Natural killer cell (primary cell): ENCODE measurements around the gene PACRG. TPM values are rescaled to one million over a fixed set of nuclear protein-coding genes. Genes with fewer than 3 reads are reported as not detected.

Experiments used
- ATAC-seq, 3 donors: fragments of 150-1000 bp in 2 of 3; fragments of 200-7000 bp in 1 of 3; cut with Tn5 transposase; 1 replicate in 1 of 3; 2 replicates in 2 of 3; pipeline ENCODE4 v1.10.0; 2021; ENCODE audit warnings: mild to moderate bottlenecking in 2 of 3, moderate library complexity in 2 of 3
- DNase-seq, 2 donors: peaks; one replicate each; pipeline versions ENCODE4 v3.0.0 to v3.0.0-alpha.2; 2013 to 2021; ENCODE audit warnings: mixed read lengths in 1 of 2
- H3K27ac ChIP-seq: one replicate; pipeline ENCODE4 v1.5.1; 2013; ENCODE audit warnings: mild to moderate bottlenecking, low read length
- H3K27me3 ChIP-seq: one replicate; pipeline ENCODE4 v1.6.1; 2013; ENCODE audit warnings: low read length; ENCODE audit not compliant: control insufficient read depth, insufficient read depth
- H3K36me3 ChIP-seq: one replicate; pipeline ENCODE4 v1.6.1; 2013; ENCODE audit warnings: low read length; ENCODE audit not compliant: control insufficient read depth, insufficient read depth
- H3K4me1 ChIP-seq: one replicate; pipeline ENCODE4 v1.6.1; 2013; ENCODE audit warnings: low read length; ENCODE audit not compliant: control insufficient read depth, insufficient read depth
- H3K4me3 ChIP-seq: one replicate; pipeline ENCODE4 v1.5.1; 2013; ENCODE audit warnings: low read length
- H3K9me3 ChIP-seq: one replicate; pipeline ENCODE4 v1.6.1; 2013; ENCODE audit warnings: low read length; ENCODE audit not compliant: control insufficient read depth, insufficient read depth
- H3K27ac Mint-ChIP-seq, 2 donors: one replicate each; pipeline ENCODE4 v1.8.0; 2022; ENCODE audit warnings: mild to moderate bottlenecking in 2 of 2, mixed read lengths in 2 of 2, moderate library complexity in 1 of 2
- H3K27me3 Mint-ChIP-seq, 2 donors: one replicate each; pipeline ENCODE4 v1.8.0; 2022; ENCODE audit warnings: low read depth in 2 of 2, mixed read lengths in 2 of 2
- H3K36me3 Mint-ChIP-seq: one replicate; pipeline ENCODE4 v1.8.0; 2022; ENCODE audit warnings: mixed read lengths
- H3K4me1 Mint-ChIP-seq, 2 donors: one replicate each; pipeline ENCODE4 v1.8.0; 2022; ENCODE audit warnings: mixed read lengths in 2 of 2
- H3K4me3 Mint-ChIP-seq: one replicate; pipeline ENCODE4 v1.8.0; 2022; ENCODE audit warnings: mild to moderate bottlenecking, moderate library complexity, mixed read lengths
- H3K9me3 Mint-ChIP-seq, 2 donors: one replicate each; pipeline ENCODE4 v1.8.0; 2022; ENCODE audit warnings: mixed read lengths in 2 of 2
- WGBS: methylation state at CpG from one replicate; pipeline ENCODE4 v1.1.7; 2013; ENCODE audit warnings: missing lambda C conversion rate; ENCODE audit not compliant: insufficient coverage; 5-methylcytosine and 5-hydroxymethylcytosine counted together
- intact Hi-C: fragments of 100-400 bp; cut with micrococcal nuclease; formaldehyde crosslinking; loops from one replicate; pipeline ENCODE4 v1.14.2; 2022
- total RNA-seq, 4 donors: library from RNA; stranded (reverse); fragments of 120-200 nt in 1 of 4; gene quantifications; one replicate each; pipeline versions ENCODE4 v1.2.3 to v1.2.4, GENCODE V29; 2013 to 2022
- TF ChIP-seq, protein P1 (sequence below): fragments of 200-600 bp; IDR thresholded peaks from one replicate; pipeline ENCODE4 v1.8.0; 2022; ENCODE audit warnings: antibody characterized with exemption

PACRG gene
- total RNA-seq, 3 donors from 2014 or later (not counting 1 experiment from before 2014, with no cell fraction given) = 0.52 TPM; not detected in 2

DNA sequence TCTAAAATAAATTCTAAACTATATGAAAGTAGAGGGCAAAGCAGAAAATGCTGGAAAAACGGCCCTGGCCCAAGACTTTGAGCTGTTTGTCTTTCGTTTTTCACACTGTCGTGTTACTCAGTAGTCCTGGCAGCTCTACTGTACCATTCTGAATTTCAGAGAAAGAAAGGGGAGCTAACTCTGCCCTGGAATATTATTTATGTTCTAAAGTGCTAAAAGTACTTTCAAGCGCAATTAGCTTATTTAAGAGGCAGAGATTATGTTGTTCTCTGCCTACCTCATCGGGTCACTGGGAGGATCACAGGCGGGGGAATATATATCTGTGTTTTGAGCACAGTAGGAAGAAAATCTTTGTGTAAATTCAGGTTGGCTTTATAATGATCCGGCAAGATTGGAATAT is 534.3 kb downstream of the PACRG start:
- Mint-ChIP-seq H3K4me1 (peaks cover 11% of the 10 kb centered on the region in 2 donors), H3K9me3 (no peaks in the 10 kb centered on the region), H3K4me3 (no peak overlapping the region), H3K27ac (no peak overlapping the region), H3K36me3 (no peaks in the 10 kb centered on the region), H3K27me3 (peaks cover 10 to 28% of the 10 kb centered on the region in 2 donors)
- 83% methylated on average over 7 of the region's 7 CpGs for WGBS
- Histone ChIP-seq H3K9me3 (no peaks in the 10 kb centered on the region), H3K4me1 (peaks cover 9% of the 10 kb centered on the region), H3K27ac (no peak overlapping the region), H3K4me3 (no peak overlapping the region), H3K36me3 (no peaks in the 10 kb centered on the region), H3K27me3 (peaks cover 3% of the 10 kb centered on the region)
- TF ChIP-seq, protein P1, sequence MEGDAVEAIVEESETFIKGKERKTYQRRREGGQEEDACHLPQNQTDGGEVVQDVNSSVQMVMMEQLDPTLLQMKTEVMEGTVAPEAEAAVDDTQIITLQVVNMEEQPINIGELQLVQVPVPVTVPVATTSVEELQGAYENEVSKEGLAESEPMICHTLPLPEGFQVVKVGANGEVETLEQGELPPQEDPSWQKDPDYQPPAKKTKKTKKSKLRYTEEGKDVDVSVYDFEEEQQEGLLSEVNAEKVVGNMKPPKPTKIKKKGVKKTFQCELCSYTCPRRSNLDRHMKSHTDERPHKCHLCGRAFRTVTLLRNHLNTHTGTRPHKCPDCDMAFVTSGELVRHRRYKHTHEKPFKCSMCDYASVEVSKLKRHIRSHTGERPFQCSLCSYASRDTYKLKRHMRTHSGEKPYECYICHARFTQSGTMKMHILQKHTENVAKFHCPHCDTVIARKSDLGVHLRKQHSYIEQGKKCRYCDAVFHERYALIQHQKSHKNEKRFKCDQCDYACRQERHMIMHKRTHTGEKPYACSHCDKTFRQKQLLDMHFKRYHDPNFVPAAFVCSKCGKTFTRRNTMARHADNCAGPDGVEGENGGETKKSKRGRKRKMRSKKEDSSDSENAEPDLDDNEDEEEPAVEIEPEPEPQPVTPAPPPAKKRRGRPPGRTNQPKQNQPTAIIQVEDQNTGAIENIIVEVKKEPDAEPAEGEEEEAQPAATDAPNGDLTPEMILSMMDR = no peak
- ATAC-seq (no peak), DNase-seq (no peak)
- intact Hi-C loops = no loop called here

DNA sequence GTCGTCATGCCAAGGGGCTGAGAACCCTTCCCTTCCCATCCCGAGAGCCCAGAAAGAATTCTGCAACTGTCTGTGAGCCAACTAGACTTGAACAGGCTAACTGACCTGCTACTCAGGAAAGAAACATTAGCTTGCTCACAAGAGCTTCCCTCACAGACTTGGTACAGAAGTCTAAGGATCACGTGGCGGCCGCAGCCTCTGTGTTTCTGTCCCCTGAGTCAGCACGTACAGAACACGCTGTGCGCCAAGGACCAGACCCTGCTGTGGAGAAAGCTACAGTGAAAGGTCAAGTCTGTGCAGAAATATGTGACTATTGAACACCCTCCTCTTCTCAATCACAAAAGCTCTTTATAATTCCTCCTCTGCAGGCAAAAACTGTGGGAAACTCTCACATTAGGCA is 535.4 kb downstream of the PACRG start:
- no peak overlapping the region for H3K27ac Mint-ChIP-seq
- ATAC-seq (no peak), DNase-seq (no peak)
- peaks cover 10 to 30% of the 10 kb centered on the region in 2 donors for H3K27me3 Mint-ChIP-seq
- no peaks in the 10 kb centered on the region for H3K9me3 Mint-ChIP-seq
- WGBS = 94% methylated on average over 8 of the region's 8 CpGs
- intact Hi-C loops = no loop called here
- TF ChIP-seq, protein P1 = no peak
- peaks cover 3% of the 10 kb centered on the region for H3K27me3 ChIP-seq
- H3K4me1 Mint-ChIP-seq = peaks cover 11% of the 10 kb centered on the region in 2 donors
- no peak overlapping the region for H3K4me3 Mint-ChIP-seq
- H3K9me3 ChIP-seq = no peaks in the 10 kb centered on the region
- H3K36me3 Mint-ChIP-seq = no peaks in the 10 kb centered on the region
- H3K36me3 ChIP-seq = no peaks in the 10 kb centered on the region
- H3K4me1 ChIP-seq = peaks cover 9% of the 10 kb centered on the region
- no peak overlapping the region for H3K27ac ChIP-seq
- H3K4me3 ChIP-seq = no peak overlapping the region

DNA sequence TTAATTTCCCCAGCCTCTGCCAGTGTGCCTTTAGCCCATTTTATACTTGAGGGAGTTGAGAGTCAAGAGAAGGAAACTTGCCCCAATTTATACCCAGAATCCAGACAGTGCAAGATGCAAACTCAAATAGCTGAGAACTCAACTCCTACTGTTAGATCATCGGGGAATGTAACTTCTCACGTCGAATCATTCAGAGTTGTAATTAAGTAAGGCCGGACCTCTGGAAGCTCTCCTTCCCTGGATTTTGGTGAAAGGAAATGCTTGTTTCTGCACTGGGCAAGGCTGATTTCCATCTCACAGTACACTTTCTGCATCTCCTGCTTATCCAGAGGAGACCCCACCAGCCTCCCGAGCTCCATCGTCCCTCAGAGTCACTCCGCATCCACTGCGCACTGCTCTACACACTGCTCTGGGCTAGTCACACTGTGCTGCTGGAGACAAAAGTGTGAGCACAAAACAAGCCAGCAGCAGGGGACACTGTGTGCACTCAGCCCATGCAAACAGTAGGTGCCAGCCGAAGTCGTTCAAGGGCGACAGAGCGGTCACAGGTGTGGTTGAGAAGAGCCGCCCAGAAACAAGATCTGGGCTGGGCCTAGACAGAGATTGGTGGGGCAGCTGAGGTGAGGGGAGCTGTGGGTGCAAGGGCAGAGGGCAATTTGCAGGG is 536.4 kb downstream of the PACRG start:
- H3K9me3 ChIP-seq = no peaks in the 10 kb centered on the region
- intact Hi-C loops = no loop called here
- no peaks in the 10 kb centered on the region for H3K36me3 ChIP-seq
- peaks cover 11% of the 10 kb centered on the region in 2 donors for H3K4me1 Mint-ChIP-seq
- no peak overlapping the region for H3K27ac ChIP-seq
- H3K4me3 ChIP-seq = no peak overlapping the region
- 93% methylated on average over 13 of the region's 13 CpGs for WGBS
- H3K9me3 Mint-ChIP-seq = no peaks in the 10 kb centered on the region
- H3K27me3 ChIP-seq = peaks cover 3% of the 10 kb centered on the region
- no peak overlapping the region for H3K27ac Mint-ChIP-seq
- H3K4me1 ChIP-seq = peaks cover 9% of the 10 kb centered on the region
- DNase-seq = no peak
- no peak overlapping the region for H3K4me3 Mint-ChIP-seq
- TF ChIP-seq, protein P1 = no peak
- no peaks in the 10 kb centered on the region for H3K36me3 Mint-ChIP-seq
- H3K27me3 Mint-ChIP-seq = peaks cover 10 to 35% of the 10 kb centered on the region in 2 donors
- no peak for ATAC-seq

DNA sequence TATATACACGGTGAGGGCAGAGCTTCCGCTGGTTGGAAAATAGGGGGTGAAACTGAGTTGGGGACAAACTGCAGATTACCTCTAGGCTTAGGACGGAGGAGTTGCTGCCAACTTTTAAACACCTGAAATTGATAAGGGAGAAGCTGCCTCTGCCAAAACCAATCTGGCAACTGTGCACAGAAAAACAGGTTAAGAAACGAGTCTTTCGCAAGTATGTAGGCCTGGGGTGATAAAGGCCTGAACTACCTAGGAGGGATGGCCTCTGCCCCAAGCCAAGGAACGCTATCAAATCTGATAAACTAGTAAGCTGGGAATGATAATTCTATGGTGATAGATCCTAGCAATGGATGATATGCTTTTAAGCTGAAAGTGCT is 536.9 kb downstream of the PACRG start:
- 92% methylated on average over 6 of the region's 6 CpGs for WGBS
- TF ChIP-seq, protein P1 = no peak
- no peaks in the 10 kb centered on the region for H3K9me3 ChIP-seq
- ATAC-seq (no peak), DNase-seq (no peak)
- peaks cover 11% of the 10 kb centered on the region in 2 donors for H3K4me1 Mint-ChIP-seq
- H3K27ac ChIP-seq = no peak overlapping the region
- H3K9me3 Mint-ChIP-seq = no peaks in the 10 kb centered on the region
- H3K4me3 Mint-ChIP-seq = no peak overlapping the region
- intact Hi-C loops = no loop called here
- H3K36me3 Mint-ChIP-seq = no peaks in the 10 kb centered on the region
- H3K27ac Mint-ChIP-seq = no peak overlapping the region
- no peaks in the 10 kb centered on the region for H3K36me3 ChIP-seq
- H3K4me1 ChIP-seq = peaks cover 9% of the 10 kb centered on the region
- no peaks in the 10 kb centered on the region for H3K27me3 ChIP-seq
- H3K27me3 Mint-ChIP-seq = peaks cover 5 to 38% of the 10 kb centered on the region in 2 donors
- no peak overlapping the region for H3K4me3 ChIP-seq
